IMR-90 (cell line): ENCODE measurements around the gene SLC18A3. TPM values are rescaled to one million over a fixed set of nuclear protein-coding genes. Genes with fewer than 3 reads are reported as not detected.

Experiments used
- ATAC-seq: fragments of 200-7000 bp; cut with Tn5 transposase; 2 replicates; pipeline ENCODE4 v1.9.1; 2020; ENCODE audit warnings: low read depth, mild to moderate bottlenecking, moderate library complexity
- BruUV-seq: library from RNA; stranded (reverse); fragments of 400-500 nt; replicated peaks from 2 replicates; lab custom pipeline; 2021; lab: Mats Ljungman, UMichigan
- CTCF ChIA-PET: fragments of 300-600 bp; formaldehyde crosslinking; extraction: SDS; loops from one replicate; lab custom pipeline; 2021; ENCODE audit warnings: antibody characterized with exemption; lab: Yijun Ruan, JAX
- POLR2A ChIA-PET: fragments of 300-600 bp; sonication (Branson Sonifier 250); formaldehyde crosslinking; loops from one replicate; lab custom pipeline; 2022; ENCODE audit warnings: antibody characterized with exemption; ENCODE audit not compliant: unreplicated experiment; lab: Charles Lee
- DNase-seq: peaks from one replicate; pipeline ENCODE4 v3.0.0; 2013
- H2AFZ ChIP-seq: replicated peaks from 2 replicates; pipeline ENCODE3; 2013; ENCODE audit warnings: low read length, mild to moderate bottlenecking; ENCODE audit not compliant: poor library complexity
- H2AK5ac ChIP-seq: 2 replicates; pipeline ENCODE4 v1.6.1; 2013; ENCODE audit warnings: low read depth, low read length, inconsistent platforms
- H2AK9ac ChIP-seq: replicated peaks from 2 replicates; pipeline ENCODE3; 2013; ENCODE audit warnings: mild to moderate bottlenecking, low read depth, low read length, moderate library complexity; ENCODE audit not compliant: poor library complexity
- H2BK120ac ChIP-seq: 2 replicates; pipeline ENCODE4 v1.6.1; 2013; ENCODE audit warnings: low read depth, low read length, inconsistent platforms
- H2BK15ac ChIP-seq: 3 replicates; pipeline ENCODE4 v1.6.1; 2013; ENCODE audit warnings: low read depth, low read length, inconsistent platforms
- H2BK20ac ChIP-seq: 2 replicates; pipeline ENCODE4 v1.6.1; 2013; ENCODE audit warnings: low read depth, mild to moderate bottlenecking, inconsistent platforms, low read length, moderate library complexity
- H2BK5ac ChIP-seq: 2 replicates; pipeline ENCODE4 v1.6.1; 2013; ENCODE audit warnings: mild to moderate bottlenecking, low read depth, low read length, inconsistent platforms; ENCODE audit not compliant: poor library complexity, severe bottlenecking
- H3K14ac ChIP-seq: replicated peaks from 2 replicates; pipeline ENCODE4 v1.6.1; 2013; ENCODE audit warnings: low read depth, low read length, inconsistent platforms
- H3K18ac ChIP-seq: 2 replicates; pipeline ENCODE4 v1.6.1; 2013; ENCODE audit warnings: low read depth, low read length, control low read depth
- H3K23ac ChIP-seq: 2 replicates; pipeline ENCODE4 v1.6.1; 2013; ENCODE audit warnings: low read depth, low read length, inconsistent platforms
- H3K27ac ChIP-seq: 2 replicates; pipeline ENCODE4 v1.5.1; 2013; ENCODE audit warnings: mild to moderate bottlenecking, control low read depth, low read length; ENCODE audit not compliant: insufficient read depth
- H3K27me3 ChIP-seq: 2 replicates; pipeline ENCODE4 v1.6.1; 2013; ENCODE audit warnings: low read length; ENCODE audit not compliant: control insufficient read depth, insufficient read depth
- H3K36me3 ChIP-seq: 2 replicates; pipeline ENCODE4 v1.6.1; 2013; ENCODE audit warnings: low read length, mixed read lengths; ENCODE audit not compliant: control insufficient read depth, insufficient read depth
- H3K4ac ChIP-seq: 2 replicates; pipeline ENCODE4 v1.6.1; 2013; ENCODE audit warnings: low read depth, low read length, inconsistent platforms
- H3K4me1 ChIP-seq: 2 replicates; pipeline ENCODE4 v1.6.1; 2013; ENCODE audit warnings: low read length, mixed read lengths; ENCODE audit not compliant: control insufficient read depth, insufficient read depth
- H3K4me2 ChIP-seq: 2 replicates; pipeline ENCODE4 v1.6.1; 2013; ENCODE audit warnings: low read depth, mild to moderate bottlenecking, control low read depth, low read length, moderate library complexity
- H3K4me3 ChIP-seq: 2 replicates; pipeline ENCODE4 v1.5.1; 2013; ENCODE audit warnings: low read depth, mild to moderate bottlenecking, control low read depth, low read length, moderate library complexity; ENCODE audit not compliant: insufficient read depth
- H3K56ac ChIP-seq: 2 replicates; pipeline ENCODE4 v1.6.1; 2013; ENCODE audit warnings: low read length, inconsistent platforms; ENCODE audit not compliant: insufficient read depth; ENCODE audit errors: extremely low read depth
- H3K79me1 ChIP-seq, 2 experiments: 2 replicates each; pipeline ENCODE4 v1.6.1; 2013; ENCODE audit warnings: low read length in 2 of 2, inconsistent platforms in 1 of 2, low read depth in 1 of 2
- H3K9ac ChIP-seq: 2 replicates; pipeline ENCODE4 v1.6.1; 2013; ENCODE audit warnings: low read depth, low read length, control low read depth
- H3K9me1 ChIP-seq: 2 replicates; pipeline ENCODE4 v1.6.1; 2013; ENCODE audit warnings: low read length, inconsistent platforms; ENCODE audit not compliant: insufficient read depth
- H3K9me3 ChIP-seq: 2 replicates; pipeline ENCODE4 v1.6.1; 2013; ENCODE audit warnings: low read length; ENCODE audit not compliant: control insufficient read depth, insufficient read depth
- H4K20me1 ChIP-seq: 2 replicates; pipeline ENCODE4 v1.6.1; 2013; ENCODE audit warnings: low read length, inconsistent platforms; ENCODE audit not compliant: insufficient read depth
- H4K5ac ChIP-seq: 2 replicates; pipeline ENCODE4 v1.6.1; 2013; ENCODE audit warnings: mild to moderate bottlenecking, low read depth, low read length, control low read depth
- H4K8ac ChIP-seq, 2 experiments: 2 replicates each; pipeline ENCODE4 v1.6.1; 2013; ENCODE audit warnings: low read depth in 2 of 2, low read length in 2 of 2, control low read depth in 1 of 2, inconsistent platforms in 1 of 2
- H4K91ac ChIP-seq: 2 replicates; pipeline ENCODE4 v1.6.1; 2013; ENCODE audit warnings: low read depth, low read length, inconsistent platforms; ENCODE audit not compliant: insufficient read depth
- BHLHE40 ChIP-seq: fragments of 150-350 bp; IDR thresholded peaks from 2 replicates; pipeline ENCODE4 v1.6.1; 2016; ENCODE audit warnings: mild to moderate bottlenecking, low read depth, low read length
- CEBPB ChIP-seq: IDR thresholded peaks from 2 replicates; pipeline ENCODE4 v1.6.1; 2012; ENCODE audit warnings: low read depth, low read length, improper control_type of control experiment
- CHD1 ChIP-seq: IDR thresholded peaks from 2 replicates; pipeline ENCODE4 v1.6.1; 2012; ENCODE audit warnings: low read depth, low read length, improper control_type of control experiment
- FOS ChIP-seq: fragments of 150-350 bp; IDR thresholded peaks from 2 replicates; pipeline ENCODE4 v1.6.1; 2016; ENCODE audit warnings: low read depth, low read length
- MAFK ChIP-seq: IDR thresholded peaks from 2 replicates; pipeline ENCODE4 v1.6.1; 2012; ENCODE audit warnings: low read depth, low read length, improper control_type of control experiment
- MAZ ChIP-seq: IDR thresholded peaks from 2 replicates; pipeline ENCODE4 v1.6.1; 2012; ENCODE audit warnings: low read depth, mild to moderate bottlenecking, low read length, improper control_type of control experiment, moderate library complexity, borderline replicate concordance
- MXI1 ChIP-seq: IDR thresholded peaks from 2 replicates; pipeline ENCODE4 v1.6.1; 2012; ENCODE audit warnings: low read depth, mild to moderate bottlenecking, low read length, moderate library complexity, borderline replicate concordance
- NFE2L2 ChIP-seq: fragments of 150-350 bp; IDR thresholded peaks from 2 replicates; pipeline ENCODE4 v1.6.1; 2016; ENCODE audit warnings: low read depth, mild to moderate bottlenecking, low read length
- POLR2A ChIP-seq: IDR thresholded peaks from 2 replicates; pipeline ENCODE4 v1.6.1; 2012; ENCODE audit warnings: mild to moderate bottlenecking, low read depth, low read length
- RAD21 ChIP-seq: IDR thresholded peaks from 2 replicates; pipeline ENCODE4 v1.6.1; 2012; ENCODE audit warnings: low read length, improper control_type of control experiment
- RCOR1 ChIP-seq: IDR thresholded peaks from 2 replicates; pipeline ENCODE4 v1.6.1; 2012; ENCODE audit warnings: mild to moderate bottlenecking, low read length, improper control_type of control experiment; ENCODE audit not compliant: insufficient replicate concordance
- RFX5 ChIP-seq: IDR thresholded peaks from 2 replicates; pipeline ENCODE4 v1.8.0; 2012; ENCODE audit warnings: low read depth, mild to moderate bottlenecking, low read length, moderate library complexity
- SMC3 ChIP-seq: fragments of 150-350 bp; IDR thresholded peaks from 2 replicates; pipeline ENCODE4 v1.6.1; 2016; ENCODE audit warnings: low read depth, mild to moderate bottlenecking, antibody characterized with exemption, low read length, moderate library complexity
- WGBS, 2 experiments: methylation state at CpG; one replicate each; pipeline versions ENCODE4 v1.1.5 to v1.1.7; 2013; ENCODE audit warnings: missing lambda C conversion rate in 2 of 2; ENCODE audit not compliant: insufficient read length in 1 of 2; ENCODE audit errors: extremely low coverage in 2 of 2; 5-methylcytosine and 5-hydroxymethylcytosine counted together
- dilution Hi-C: fragments of 300-500 bp; cut with HindIII; formaldehyde crosslinking; loops from one replicate; pipeline ENCODE4 v1.14.3; 2018; ENCODE audit warnings: low sequenced_read_pairs; ENCODE audit not compliant: unreplicated experiment
- in situ Hi-C: fragments of 300-500 bp; cut with MboI; formaldehyde crosslinking; loops from 3 replicates; pipeline ENCODE4 v1.14.3; 2019; ENCODE audit warnings: low sequenced_read_pairs, inconsistent platforms, mixed read lengths
- intact Hi-C: fragments of 100-400 bp; cut with micrococcal nuclease; formaldehyde crosslinking; loops from 2 replicates; pipeline ENCODE4 v1.10.0; 2022
- polyA plus RNA-seq, 3 experiments: library from polyadenylated mRNA; depleted of rRNA; stranded (reverse); fragments of >200 nt; gene quantifications; 2 replicates each; pipeline ENCODE4 v1.2.3, GENCODE V29; 2012; ENCODE audit warnings: low replicate concordance in 1 of 3
- total RNA-seq: library from RNA; depleted of rRNA; stranded (reverse); fragments of >200 nt; gene quantifications from 2 replicates; pipeline ENCODE4 v1.2.3, GENCODE V29; 2012
- TF ChIP-seq, protein P1 (sequence below): fragments of 150-350 bp; IDR thresholded peaks from 2 replicates; pipeline ENCODE4 v1.6.1; 2017; ENCODE audit warnings: mild to moderate bottlenecking, antibody characterized with exemption, low read length, low read depth
- TF ChIP-seq, protein P2 (sequence below): conservative IDR thresholded peaks from 2 replicates; pipeline ENCODE4 v1.5.1; 2012; ENCODE audit warnings: mild to moderate bottlenecking, low read depth, low read length, improper control_type of control experiment
- TF ChIP-seq, protein P3 (sequence below): fragments of 150-350 bp; IDR thresholded peaks from 2 replicates; pipeline ENCODE4 v1.6.1; 2016; ENCODE audit warnings: low read depth, mild to moderate bottlenecking, low read length, moderate library complexity, borderline replicate concordance

SLC18A3 gene
- total and polyA plus RNA-seq, 2 of the 4 experiments (the other 2 are of a cell fraction), result not detected

DNA sequence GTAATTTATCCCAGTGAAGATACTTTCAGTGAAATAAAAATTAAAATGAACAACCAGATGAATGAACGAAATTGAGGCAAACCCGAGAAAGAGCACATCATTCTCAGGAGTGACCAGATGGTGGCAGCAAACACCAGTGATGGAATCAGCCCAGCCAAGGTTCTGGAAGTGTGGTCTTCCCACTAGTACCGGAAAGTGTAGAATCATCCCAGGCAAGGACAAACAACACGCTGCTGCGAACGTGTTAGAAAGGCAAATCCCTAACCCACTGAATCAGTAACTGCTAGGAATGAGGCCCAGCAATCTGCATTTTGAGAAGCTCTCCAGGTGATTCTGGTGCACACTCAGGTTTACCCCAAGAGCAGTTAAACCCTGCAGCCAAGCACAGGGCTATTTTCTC is 15.5 kb upstream of the SLC18A3 start:
- Histone ChIP-seq H3K27me3 (peaks cover 14% of the 10 kb centered on the region; the same call in 1 of the 2 replicates), H3K14ac (no peak overlapping the region), H2AFZ (peak overlapping the region; percentile 39), H3K79me1 (no peaks in the 10 kb centered on the region), H4K5ac (no peak overlapping the region), H3K9ac (no peak overlapping the region), H3K27ac (no peak overlapping the region), H2BK120ac (no peak overlapping the region), H3K56ac (no peak overlapping the region), H2AK9ac (no peak overlapping the region), H2BK5ac (no peak overlapping the region), H4K20me1 (no peaks in the 10 kb centered on the region), H3K18ac (no peak overlapping the region), H2BK15ac (no peak overlapping the region), H2AK5ac (no peak overlapping the region), H3K4me1 (no peaks in the 10 kb centered on the region; the same call in 1 of the 2 replicates), H4K91ac (no peak overlapping the region), H3K9me1 (no peaks in the 10 kb centered on the region), H3K4me2 (0 out of 2 replicates have a peak overlapping the region, but pooled peaks have one; percentile 40), H3K4ac (no peak overlapping the region), H3K23ac (no peak overlapping the region), H2BK20ac (no peak overlapping the region), H3K9me3 (no peaks in the 10 kb centered on the region), H3K36me3 (no peaks in the 10 kb centered on the region), H4K8ac (no peak overlapping the region), H3K4me3 (no peak overlapping the region)
- no TSS peak for BruUV-seq
- dilution Hi-C loops, result no loop called here
- ATAC-seq (peak; percentile 87), DNase-seq (peak; percentile 65)
- ChIA-PET POLR2A (no interaction called here), CTCF (no interaction called here)
- intact Hi-C loops, result loop anchor here (5.0 to 10.0 kb wide), 4 partner anchors 168 to 470 kb away; partner anchors contain the start of genes OGDHL, PARG, TIMM23B and WASHC2A
- 9% methylated on average over 3 of the region's 6 CpGs; no CpG with 5 or more reads in 1 of the 2 experiments for WGBS, 2 experiments
- in situ Hi-C loops, result loop anchor here (10.0 kb wide), 2 partner anchors 320 to 620 kb away; no protein-coding TSS in a partner anchor
- no peak for TF ChIP-seq BHLHE40
- TF ChIP-seq, protein P1, sequence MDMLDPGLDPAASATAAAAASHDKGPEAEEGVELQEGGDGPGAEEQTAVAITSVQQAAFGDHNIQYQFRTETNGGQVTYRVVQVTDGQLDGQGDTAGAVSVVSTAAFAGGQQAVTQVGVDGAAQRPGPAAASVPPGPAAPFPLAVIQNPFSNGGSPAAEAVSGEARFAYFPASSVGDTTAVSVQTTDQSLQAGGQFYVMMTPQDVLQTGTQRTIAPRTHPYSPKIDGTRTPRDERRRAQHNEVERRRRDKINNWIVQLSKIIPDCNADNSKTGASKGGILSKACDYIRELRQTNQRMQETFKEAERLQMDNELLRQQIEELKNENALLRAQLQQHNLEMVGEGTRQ, result no peak
- no peak for TF ChIP-seq FOS
- TF ChIP-seq RCOR1, result no peak
- no peak for TF ChIP-seq MAZ
- no peak for TF ChIP-seq POLR2A
- peak; percentile 83 for TF ChIP-seq SMC3
- no peak for TF ChIP-seq NFE2L2
- TF ChIP-seq, protein P2, sequence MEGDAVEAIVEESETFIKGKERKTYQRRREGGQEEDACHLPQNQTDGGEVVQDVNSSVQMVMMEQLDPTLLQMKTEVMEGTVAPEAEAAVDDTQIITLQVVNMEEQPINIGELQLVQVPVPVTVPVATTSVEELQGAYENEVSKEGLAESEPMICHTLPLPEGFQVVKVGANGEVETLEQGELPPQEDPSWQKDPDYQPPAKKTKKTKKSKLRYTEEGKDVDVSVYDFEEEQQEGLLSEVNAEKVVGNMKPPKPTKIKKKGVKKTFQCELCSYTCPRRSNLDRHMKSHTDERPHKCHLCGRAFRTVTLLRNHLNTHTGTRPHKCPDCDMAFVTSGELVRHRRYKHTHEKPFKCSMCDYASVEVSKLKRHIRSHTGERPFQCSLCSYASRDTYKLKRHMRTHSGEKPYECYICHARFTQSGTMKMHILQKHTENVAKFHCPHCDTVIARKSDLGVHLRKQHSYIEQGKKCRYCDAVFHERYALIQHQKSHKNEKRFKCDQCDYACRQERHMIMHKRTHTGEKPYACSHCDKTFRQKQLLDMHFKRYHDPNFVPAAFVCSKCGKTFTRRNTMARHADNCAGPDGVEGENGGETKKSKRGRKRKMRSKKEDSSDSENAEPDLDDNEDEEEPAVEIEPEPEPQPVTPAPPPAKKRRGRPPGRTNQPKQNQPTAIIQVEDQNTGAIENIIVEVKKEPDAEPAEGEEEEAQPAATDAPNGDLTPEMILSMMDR, result peak; percentile 92
- TF ChIP-seq RFX5, result no peak
- TF ChIP-seq CHD1, result no peak
- TF ChIP-seq RAD21, result peak; percentile 90
- TF ChIP-seq, protein P3, sequence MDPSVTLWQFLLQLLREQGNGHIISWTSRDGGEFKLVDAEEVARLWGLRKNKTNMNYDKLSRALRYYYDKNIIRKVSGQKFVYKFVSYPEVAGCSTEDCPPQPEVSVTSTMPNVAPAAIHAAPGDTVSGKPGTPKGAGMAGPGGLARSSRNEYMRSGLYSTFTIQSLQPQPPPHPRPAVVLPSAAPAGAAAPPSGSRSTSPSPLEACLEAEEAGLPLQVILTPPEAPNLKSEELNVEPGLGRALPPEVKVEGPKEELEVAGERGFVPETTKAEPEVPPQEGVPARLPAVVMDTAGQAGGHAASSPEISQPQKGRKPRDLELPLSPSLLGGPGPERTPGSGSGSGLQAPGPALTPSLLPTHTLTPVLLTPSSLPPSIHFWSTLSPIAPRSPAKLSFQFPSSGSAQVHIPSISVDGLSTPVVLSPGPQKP, result no peak
- TF ChIP-seq MXI1, result no peak
- TF ChIP-seq CEBPB, result no peak
- no peak for TF ChIP-seq MAFK
